ENCODE data around the gene PLEKHG4B.

The PLEKHG4B gene

GRCh38 chr5:75331-76320, 16.3 kb upstream of the PLEKHG4B start:
- no peak for DNase-seq

- no peak for DNase-seq
Observed at GRCh38 chr5:76358-77169, 15.4 kb upstream of the PLEKHG4B start.

GRCh38 chr5:77170-77501, 14.8 kb upstream of the PLEKHG4B start:
- no peak for DNase-seq

- DNase-seq, result no peak
Observed at GRCh38 chr5:77546-77945, 14.4 kb upstream of the PLEKHG4B start.

GRCh38 chr5:77957-78804, 13.8 kb upstream of the PLEKHG4B start:
- DNase-seq, result peak; percentile 28 to 48

GRCh38 chr5:78805-79149, 13.2 kb upstream of the PLEKHG4B start:
- no peak for DNase-seq

- DNase-seq, result no peak
Observed at GRCh38 chr5:79263-79662, 12.7 kb upstream of the PLEKHG4B start.

GRCh38 chr5:79821-80220, 12.1 kb upstream of the PLEKHG4B start:
- no peak for DNase-seq

GRCh38 chr5:81391-82021, 10.5 kb upstream of the PLEKHG4B start:
- no peak for DNase-seq

GRCh38 chr5:82097-82496, 9.9 kb upstream of the PLEKHG4B start:
- no peak for DNase-seq

- DNase-seq, result no peak
Observed at GRCh38 chr5:82570-82969, 9.4 kb upstream of the PLEKHG4B start.

- no peak for DNase-seq
Observed at GRCh38 chr5:83029-83428, 8.9 kb upstream of the PLEKHG4B start.

GRCh38 chr5:85334-85995, 6.5 kb upstream of the PLEKHG4B start:
- no peak for DNase-seq

GRCh38 chr5:89337-90286, 2.4 kb upstream of the PLEKHG4B start:
- DNase-seq, result no peak

- DNase-seq, result no peak
Observed at GRCh38 chr5:90590-91547, 1.1 kb upstream of the PLEKHG4B start.

GRCh38 chr5:92401-93220, 643 bp downstream of the PLEKHG4B start:
- no peak for DNase-seq

GRCh38 chr5:93221-93980, 1.4 kb downstream of the PLEKHG4B start:
- no peak for DNase-seq

All from stimulated activated CD4-positive, alpha-beta T cell treated with anti-CD3 and anti-CD28 coated beads, Interleukin-2, amount 100 ng/mL, for 24 hours (primary cell).